Natural killer cell treated with Interleukin-12 subunit alpha and Interleukin-12 subunit beta and Interleukin-15 and Interleukin-18, amount 100 ng/mL, for 72 hours (primary cell): ENCODE measurements around the gene BCKDHB. TPM values are rescaled to one million over a fixed set of nuclear protein-coding genes. Genes with fewer than 3 reads are reported as not detected.

Experiments used
- ATAC-seq, 2 donors: fragments of 150-1000 bp; cut with Tn5 transposase in 1 of 2; sonication (Bioruptor Pico), chemical (Tn5 transposase) in 1 of 2; 2 replicates each; pipeline ENCODE4 v1.10.0; 2021
- DNase-seq: peaks from one replicate; pipeline ENCODE4 v3.0.0; 2022; ENCODE audit warnings: low spot score
- H3K27ac Mint-ChIP-seq, 2 donors: 1 replicate in 1 of 2; 2 replicates in 1 of 2; pipeline ENCODE4 v1.8.0; 2022; ENCODE audit warnings: mixed read lengths in 2 of 2, mild to moderate bottlenecking in 1 of 2, moderate library complexity in 1 of 2
- H3K27me3 Mint-ChIP-seq, 2 donors: 1 replicate in 1 of 2; 2 replicates in 1 of 2; pipeline ENCODE4 v1.8.0; 2022; ENCODE audit warnings: mixed read lengths in 2 of 2
- H3K36me3 Mint-ChIP-seq: one replicate; pipeline ENCODE4 v1.8.0; 2022; ENCODE audit warnings: mixed read lengths
- H3K4me1 Mint-ChIP-seq, 2 donors: 1 replicate in 1 of 2; 2 replicates in 1 of 2; pipeline ENCODE4 v1.8.0; 2022; ENCODE audit warnings: low read depth in 2 of 2, mixed read lengths in 2 of 2, mild to moderate bottlenecking in 1 of 2
- H3K4me3 Mint-ChIP-seq: one replicate; pipeline ENCODE4 v1.8.0; 2022; ENCODE audit warnings: mixed read lengths
- H3K9me3 Mint-ChIP-seq: 2 replicates; pipeline ENCODE4 v1.8.0; 2022; ENCODE audit warnings: mixed read lengths
- total RNA-seq, 2 donors: library from RNA; stranded (reverse); gene quantifications; one replicate each; pipeline ENCODE4 v1.2.3, GENCODE V29; 2022

BCKDHB gene
- total RNA-seq, 2 donors from 2014 or later = 15.3 to 19.2 TPM

GRCh38 chr6:80165143-80165542, 58.7 kb downstream of the BCKDHB start:
- Mint-ChIP-seq H3K27me3 (no peaks in the 10 kb centered on the region), H3K9me3 (no peaks in the 10 kb centered on the region), H3K4me1 (peaks cover 0 to 6% of the 10 kb centered on the region in 2 donors), H3K27ac (no peak overlapping the region), H3K36me3 (no peaks in the 10 kb centered on the region), H3K4me3 (no peak overlapping the region)
- peak; percentile 63 for DNase-seq
- peak; percentile 92 to 94 for ATAC-seq

DNA sequence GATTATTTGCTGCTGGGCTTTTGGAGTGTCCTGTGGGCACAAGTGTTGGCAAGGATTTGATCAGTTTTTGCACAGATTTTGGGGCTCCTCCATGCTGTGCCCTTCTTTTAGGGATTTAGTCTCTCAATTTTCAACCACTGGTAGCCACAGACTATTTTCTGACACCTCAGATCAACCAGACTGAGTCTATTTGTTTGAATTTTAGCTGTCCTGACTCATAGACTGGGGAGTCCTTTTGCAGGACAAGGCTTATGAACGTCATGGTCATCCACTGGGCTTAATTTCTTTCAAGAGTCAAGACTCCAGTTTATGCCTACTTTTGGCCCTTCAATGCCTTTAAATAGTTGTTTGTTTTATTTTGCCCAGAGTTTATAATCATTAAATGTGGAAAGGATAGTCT, 59.3 kb downstream of the BCKDHB start:
- ATAC-seq (no peak), DNase-seq (no peak)
- H3K4me1 Mint-ChIP-seq = peaks cover 0 to 6% of the 10 kb centered on the region in 2 donors
- no peaks in the 10 kb centered on the region for H3K27me3 Mint-ChIP-seq
- no peaks in the 10 kb centered on the region for H3K36me3 Mint-ChIP-seq
- no peak overlapping the region for H3K27ac Mint-ChIP-seq
- H3K9me3 Mint-ChIP-seq = no peaks in the 10 kb centered on the region
- H3K4me3 Mint-ChIP-seq = no peak overlapping the region

- no peak overlapping the region for H3K4me3 Mint-ChIP-seq
- H3K9me3 Mint-ChIP-seq = no peaks in the 10 kb centered on the region
- no peaks in the 10 kb centered on the region for H3K27me3 Mint-ChIP-seq
- H3K27ac Mint-ChIP-seq = no peak overlapping the region
- peaks cover 8% of the 10 kb centered on the region for H3K36me3 Mint-ChIP-seq
- DNase-seq (no peak), ATAC-seq (no peak)
- peaks cover 6 to 8% of the 10 kb centered on the region in 2 donors for H3K4me1 Mint-ChIP-seq
Observed at GRCh38 chr6:80170433-80170832, 64.0 kb downstream of the BCKDHB start.

DNA sequence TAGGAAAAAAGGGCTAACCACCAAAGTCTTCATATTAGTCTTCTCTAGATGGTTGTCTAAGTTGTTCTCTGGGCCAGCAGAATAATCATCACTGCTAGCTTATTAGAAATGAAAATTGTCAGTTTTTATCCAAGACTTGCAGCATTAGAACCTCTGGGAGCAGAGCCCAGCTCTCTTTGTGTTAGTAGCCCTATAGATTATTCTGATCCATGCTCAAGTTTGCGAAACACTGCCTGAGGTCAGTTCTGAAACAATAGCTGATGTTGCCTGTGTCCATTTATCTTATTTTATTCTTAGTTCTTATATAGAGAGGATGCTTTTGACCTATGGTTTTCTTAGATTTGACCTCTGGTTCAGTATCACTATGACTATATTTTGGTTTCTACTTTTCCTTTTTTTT, 66.9 kb downstream of the BCKDHB start:
- H3K27me3 Mint-ChIP-seq = no peaks in the 10 kb centered on the region
- peaks cover 12% of the 10 kb centered on the region for H3K36me3 Mint-ChIP-seq
- H3K27ac Mint-ChIP-seq = no peak overlapping the region
- DNase-seq (no peak), ATAC-seq (no peak)
- H3K4me1 Mint-ChIP-seq = peaks cover 5 to 9% of the 10 kb centered on the region in 2 donors
- H3K9me3 Mint-ChIP-seq = no peaks in the 10 kb centered on the region
- H3K4me3 Mint-ChIP-seq = no peak overlapping the region

GRCh38 chr6:80174900-80175572, 68.6 kb downstream of the BCKDHB start:
- Mint-ChIP-seq H3K27ac (peak overlapping the region; percentile 10 to 21), H3K27me3 (no peaks in the 10 kb centered on the region)

DNA sequence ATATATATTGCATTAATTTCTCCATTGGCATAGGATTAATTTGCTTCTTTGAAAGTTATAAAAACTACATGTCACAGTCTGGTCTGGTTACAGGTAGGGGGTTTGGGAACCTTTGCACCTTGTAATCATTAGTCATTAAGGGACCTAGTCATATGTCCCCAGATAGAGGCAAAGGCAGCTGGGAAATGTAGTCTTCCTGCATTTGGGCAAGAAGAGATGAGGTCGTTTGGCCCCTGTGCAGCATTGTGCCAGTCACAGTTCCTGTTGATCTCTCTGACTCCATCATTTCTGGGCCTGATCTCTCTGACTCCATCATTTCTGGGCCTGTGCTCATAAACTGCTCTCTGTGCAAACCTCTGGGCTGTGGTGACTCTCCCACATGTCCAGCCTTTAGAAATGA, 73.2 kb downstream of the BCKDHB start:
- H3K9me3 Mint-ChIP-seq = no peaks in the 10 kb centered on the region
- no peak overlapping the region for H3K4me3 Mint-ChIP-seq
- ATAC-seq = no peak
- DNase-seq = no peak
- H3K27ac Mint-ChIP-seq = no peak overlapping the region
- peaks cover 5 to 9% of the 10 kb centered on the region in 2 donors for H3K4me1 Mint-ChIP-seq
- H3K36me3 Mint-ChIP-seq = peaks cover 16% of the 10 kb centered on the region
- no peaks in the 10 kb centered on the region for H3K27me3 Mint-ChIP-seq

More at GRCh38 chr6:80174900-80175572, 68.6 kb downstream of the BCKDHB start:
- H3K4me1 Mint-ChIP-seq = peaks cover 5 to 9% of the 10 kb centered on the region in 2 donors
- DNase-seq = no peak
- H3K36me3 Mint-ChIP-seq = peaks cover 12% of the 10 kb centered on the region
- H3K9me3 Mint-ChIP-seq = no peaks in the 10 kb centered on the region
- H3K4me3 Mint-ChIP-seq = no peak overlapping the region
- no peak for ATAC-seq

- no peaks in the 10 kb centered on the region for H3K9me3 Mint-ChIP-seq
- no peak overlapping the region for H3K4me3 Mint-ChIP-seq
- ATAC-seq = no peak
- peaks cover 21% of the 10 kb centered on the region for H3K36me3 Mint-ChIP-seq
- no peaks in the 10 kb centered on the region for H3K27me3 Mint-ChIP-seq
- H3K4me1 Mint-ChIP-seq = no peaks in the 10 kb centered on the region
- H3K27ac Mint-ChIP-seq = no peak overlapping the region
- DNase-seq = no peak
Observed at GRCh38 chr6:80181352-80182081, 75.0 kb downstream of the BCKDHB start.

DNA sequence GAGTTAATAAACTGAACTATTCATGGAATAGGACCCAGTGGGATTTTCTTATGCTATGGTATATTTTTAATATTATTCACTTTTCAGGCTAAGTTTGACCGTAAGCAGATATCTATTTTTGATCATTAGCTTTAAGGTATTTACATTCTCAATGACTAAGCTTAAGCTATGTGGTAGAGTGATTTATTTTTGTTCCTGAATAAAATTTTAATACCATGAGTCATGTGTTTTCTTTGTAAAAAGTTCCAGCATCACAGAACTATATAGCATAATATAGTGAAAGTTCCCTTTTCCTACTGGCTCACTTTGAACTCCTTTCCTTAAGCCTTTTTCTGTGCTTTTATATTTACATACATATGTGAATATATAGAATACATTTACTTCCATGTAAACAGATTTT, 75.8 kb downstream of the BCKDHB start:
- ATAC-seq (no peak), DNase-seq (no peak)
- Mint-ChIP-seq H3K27me3 (no peaks in the 10 kb centered on the region), H3K4me1 (no peaks in the 10 kb centered on the region), H3K4me3 (no peak overlapping the region), H3K36me3 (peaks cover 21% of the 10 kb centered on the region), H3K27ac (no peak overlapping the region), H3K9me3 (no peaks in the 10 kb centered on the region)

DNA sequence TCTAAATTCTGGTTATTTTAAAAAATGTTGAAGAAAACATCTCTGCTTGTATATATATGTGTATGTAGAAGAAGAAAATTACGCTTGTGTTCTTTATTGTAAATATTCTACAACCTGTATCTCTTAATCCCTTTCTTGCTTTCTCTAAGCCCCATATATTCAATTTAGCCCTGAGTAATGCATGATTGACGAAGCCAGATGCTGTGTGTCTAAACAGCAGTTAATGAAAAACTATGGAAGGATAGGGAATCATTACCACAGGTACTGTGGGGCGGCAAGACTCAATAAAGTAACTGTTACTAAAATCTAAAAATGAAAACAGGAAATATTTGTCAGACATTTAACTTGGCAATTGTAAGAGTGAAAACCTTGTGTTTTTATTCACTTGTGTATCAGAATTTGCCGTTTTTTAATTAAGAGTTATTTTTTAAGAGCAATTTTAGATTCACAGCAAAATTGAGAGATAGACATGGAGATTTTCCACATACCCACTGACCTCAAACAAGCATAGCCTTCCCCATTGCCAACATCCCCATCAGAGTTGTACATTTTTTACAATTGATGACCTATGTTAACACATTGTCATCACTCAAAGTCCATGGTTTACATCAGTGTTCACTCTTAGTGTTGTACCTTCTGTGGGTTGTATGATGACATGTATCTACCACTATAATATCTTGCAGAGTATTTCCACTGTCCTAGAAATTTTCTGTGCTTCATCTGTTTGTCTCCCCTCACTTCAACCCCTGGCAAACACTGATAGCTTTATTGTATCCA, 76.7 kb downstream of the BCKDHB start:
- Mint-ChIP-seq H3K27me3 (no peaks in the 10 kb centered on the region), H3K4me3 (no peak overlapping the region), H3K4me1 (no peaks in the 10 kb centered on the region), H3K9me3 (no peaks in the 10 kb centered on the region), H3K36me3 (peaks cover 21% of the 10 kb centered on the region), H3K27ac (no peak overlapping the region)
- ATAC-seq = no peak
- DNase-seq = no peak

DNA sequence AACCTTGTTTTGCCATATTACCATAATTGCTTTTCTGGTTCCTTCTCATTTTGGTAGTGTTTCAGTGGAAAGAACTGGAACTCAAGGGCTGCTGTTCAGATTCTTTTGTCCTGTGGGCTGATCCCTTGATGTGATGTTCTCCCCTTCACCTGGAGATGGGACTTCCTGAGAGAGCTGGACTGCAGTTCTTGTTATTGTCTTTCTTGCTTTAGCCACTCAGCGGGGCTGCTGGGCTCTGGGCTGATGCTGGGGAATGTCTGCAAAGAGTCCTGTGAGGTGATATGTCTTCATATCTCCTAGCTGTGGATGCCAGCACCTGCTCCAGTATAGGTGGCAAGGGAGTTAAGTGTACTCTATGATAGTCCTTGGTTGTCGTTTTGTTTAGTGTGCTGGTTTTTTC, 79.0 kb downstream of the BCKDHB start:
- no peaks in the 10 kb centered on the region for H3K4me1 Mint-ChIP-seq
- no peak for ATAC-seq
- DNase-seq = no peak
- H3K27me3 Mint-ChIP-seq = no peaks in the 10 kb centered on the region
- H3K4me3 Mint-ChIP-seq = no peak overlapping the region
- peaks cover 21% of the 10 kb centered on the region for H3K36me3 Mint-ChIP-seq
- H3K9me3 Mint-ChIP-seq = no peaks in the 10 kb centered on the region
- no peak overlapping the region for H3K27ac Mint-ChIP-seq

- Mint-ChIP-seq H3K27ac (no peak overlapping the region), H3K4me1 (no peaks in the 10 kb centered on the region), H3K36me3 (peaks cover 21% of the 10 kb centered on the region), H3K9me3 (no peaks in the 10 kb centered on the region), H3K27me3 (no peaks in the 10 kb centered on the region), H3K4me3 (no peak overlapping the region)
- DNase-seq = no peak
- no peak for ATAC-seq
Observed at GRCh38 chr6:80186082-80186481, 79.6 kb downstream of the BCKDHB start.

- H3K27ac Mint-ChIP-seq = no peak overlapping the region
- H3K4me3 Mint-ChIP-seq = no peak overlapping the region
- no peak for DNase-seq
- H3K27me3 Mint-ChIP-seq = no peaks in the 10 kb centered on the region
- ATAC-seq = no peak
- H3K36me3 Mint-ChIP-seq = peaks cover 4% of the 10 kb centered on the region
- no peaks in the 10 kb centered on the region for H3K9me3 Mint-ChIP-seq
- peaks cover 0 to 2% of the 10 kb centered on the region in 2 donors for H3K4me1 Mint-ChIP-seq
Observed at GRCh38 chr6:80196906-80197305, 90.4 kb downstream of the BCKDHB start.

- no peaks in the 10 kb centered on the region for H3K27me3 Mint-ChIP-seq
- DNase-seq (no peak), ATAC-seq (no peak)
- H3K36me3 Mint-ChIP-seq = peaks cover 4% of the 10 kb centered on the region
- H3K27ac Mint-ChIP-seq = no peak overlapping the region
- no peaks in the 10 kb centered on the region for H3K9me3 Mint-ChIP-seq
- peaks cover 0 to 2% of the 10 kb centered on the region in 2 donors for H3K4me1 Mint-ChIP-seq
- H3K4me3 Mint-ChIP-seq = no peak overlapping the region
Observed at GRCh38 chr6:80197474-80197873, 91.0 kb downstream of the BCKDHB start.

- Mint-ChIP-seq H3K27ac (no peak overlapping the region), H3K9me3 (no peaks in the 10 kb centered on the region), H3K4me1 (peaks cover 0 to 2% of the 10 kb centered on the region in 2 donors), H3K4me3 (no peak overlapping the region), H3K36me3 (peaks cover 4% of the 10 kb centered on the region), H3K27me3 (no peaks in the 10 kb centered on the region)
- no peak for DNase-seq
- ATAC-seq = no peak
Observed at GRCh38 chr6:80197986-80198385, 91.5 kb downstream of the BCKDHB start.
